GM12878 (cell line): ENCODE measurements around the gene BTBD9. TPM values are rescaled to one million over a fixed set of nuclear protein-coding genes. Genes with fewer than 3 reads are reported as not detected.

Experiments used
- ATAC-seq: fragments of 200-7000 bp; cut with Tn5 transposase; 3 replicates; pipeline ENCODE4 v1.9.1; 2020; ENCODE audit warnings: mild to moderate bottlenecking, moderate library complexity
- BruUV-seq: library from RNA; stranded (reverse); fragments of 400-500 nt; replicated peaks from 2 replicates; lab custom pipeline; 2021; lab: Mats Ljungman, UMichigan
- CTCF ChIA-PET: fragments of 300-600 bp; sonication (Branson Sonifier 250); formaldehyde crosslinking; extraction: SDS; loops from one replicate; lab custom pipeline; 2021; ENCODE audit warnings: inconsistent platforms; lab: Yijun Ruan, JAX
- POLR2A ChIA-PET: fragments of 350-600 bp; formaldehyde crosslinking; extraction: SDS; loops from one replicate; lab custom pipeline; 2021; ENCODE audit warnings: inconsistent platforms; lab: Charles Lee
- RAD21 ChIA-PET: fragments of 300-600 bp; sonication (Branson Sonifier 250); formaldehyde crosslinking; loops from one replicate; lab custom pipeline; 2023; ENCODE audit warnings: antibody characterized with exemption; ENCODE audit not compliant: unreplicated experiment; lab: Charles Lee
- SMC1A ChIA-PET: fragments of 300-600 bp; sonication (Branson Sonifier 250); formaldehyde crosslinking; loops from one replicate; lab custom pipeline; 2023; ENCODE audit not compliant: unreplicated experiment, uncharacterized antibody; lab: Charles Lee
- DNase-seq: peaks from one replicate; pipeline ENCODE4 v3.0.0-alpha.2; 2011; ENCODE audit warnings: low read depth, low spot score
- FAIRE-seq: peaks from 3 replicates; lab custom pipeline; 2011; peaks lifted over from hg19 to GRCh38; lab: Jason Lieb, UNC
- H2AFZ ChIP-seq: 2 replicates; pipeline ENCODE4 v1.6.0; 2011; ENCODE audit warnings: low read depth, low read length, control low read depth; ENCODE audit not compliant: control insufficient read depth
- H3K27ac ChIP-seq: 2 replicates; pipeline ENCODE4 v1.5.1; 2011; ENCODE audit warnings: control low read depth; ENCODE audit not compliant: control insufficient read depth, insufficient read depth
- H3K27me3 ChIP-seq, 2 experiments: replicated peaks in 1 of 2; 2 replicates each; pipeline versions ENCODE4 v1.6.0 to v1.6.1; 2011; ENCODE audit warnings: low read length in 1 of 2; ENCODE audit not compliant: control insufficient read depth in 2 of 2, insufficient read depth in 2 of 2
- H3K36me3 ChIP-seq, 2 experiments: 2 replicates each; pipeline ENCODE4 v1.5.1; 2011; ENCODE audit warnings: low read length in 1 of 2; ENCODE audit not compliant: control insufficient read depth in 2 of 2, insufficient read depth in 2 of 2
- H3K4me1 ChIP-seq: 2 replicates; pipeline ENCODE4 v1.6.1; 2011; ENCODE audit warnings: mild to moderate bottlenecking, low read length, moderate library complexity, mixed read lengths; ENCODE audit not compliant: control insufficient read depth, insufficient read depth
- H3K4me2 ChIP-seq: 2 replicates; pipeline ENCODE4 v1.6.0; 2011; ENCODE audit warnings: control low read depth; ENCODE audit not compliant: control insufficient read depth, insufficient read depth
- H3K4me3 ChIP-seq: fragments of 200-600 bp; sonication (generic); 2 replicates; pipeline ENCODE4 v1.5.1; 2016
- H3K79me2 ChIP-seq: 2 replicates; pipeline ENCODE4 v1.6.0; 2011; ENCODE audit warnings: low read length; ENCODE audit not compliant: control insufficient read depth, insufficient read depth
- H3K9ac ChIP-seq: 2 replicates; pipeline ENCODE4 v1.8.0; 2011; ENCODE audit warnings: low read length, control low read depth, mixed read lengths; ENCODE audit not compliant: control insufficient read depth, insufficient read depth
- H3K9me3 ChIP-seq: replicated peaks from 3 replicates; pipeline ENCODE4 v1.5.1; 2011; ENCODE audit warnings: mild to moderate bottlenecking, low read length; ENCODE audit not compliant: control insufficient read depth, insufficient read depth
- H4K20me1 ChIP-seq: 2 replicates; pipeline ENCODE4 v1.6.0; 2011; ENCODE audit not compliant: control insufficient read depth, insufficient read depth
- BHLHE40 ChIP-seq, 2 experiments: fragments of 450-650 bp in 1 of 2; IDR thresholded peaks; 2 replicates each; pipeline ENCODE4 v1.6.1; 2011 to 2017; ENCODE audit warnings: low read depth in 2 of 2, borderline replicate concordance in 1 of 2, improper control_type of control experiment in 1 of 2, low read length in 1 of 2, mild to moderate bottlenecking in 1 of 2
- BMI1 ChIP-seq: fragments of 450-650 bp; IDR thresholded peaks from 2 replicates; pipeline ENCODE4 v1.6.1; 2016; ENCODE audit warnings: mild to moderate bottlenecking, moderate library complexity, borderline replicate concordance
- CEBPB ChIP-seq, 2 experiments: fragments of 150-350 bp in 1 of 2; IDR thresholded peaks; 2 replicates each; pipeline ENCODE4 v1.6.1; 2012 to 2014; ENCODE audit warnings: low read depth in 2 of 2, low read length in 2 of 2, borderline replicate concordance in 1 of 2, inconsistent platforms in 1 of 2
- CHD1 ChIP-seq: IDR thresholded peaks from 2 replicates; pipeline ENCODE4 v1.6.1; 2012; ENCODE audit warnings: low read depth, low read length, improper control_type of control experiment
- FOXM1 ChIP-seq: IDR thresholded peaks from 2 replicates; pipeline ENCODE4 v1.6.1; 2012; ENCODE audit warnings: low read depth, mild to moderate bottlenecking, inconsistent platforms, low read length, moderate library complexity
- GATAD2B ChIP-seq: fragments of 450-650 bp; conservative IDR thresholded peaks from 2 replicates; pipeline ENCODE4 v1.6.1; 2017; ENCODE audit warnings: low read depth, mild to moderate bottlenecking, moderate library complexity
- JUND ChIP-seq: IDR thresholded peaks from 2 replicates; pipeline ENCODE4 v1.6.1; 2012; ENCODE audit warnings: low read depth, mild to moderate bottlenecking, low read length, improper control_type of control experiment, moderate library complexity
- MEF2B ChIP-seq: fragments of 450-650 bp; IDR thresholded peaks from 2 replicates; pipeline ENCODE4 v1.6.1; 2018; ENCODE audit warnings: mild to moderate bottlenecking, moderate library complexity; ENCODE audit not compliant: partially characterized antibody, poor library complexity, severe bottlenecking
- MYB ChIP-seq: fragments of 150-350 bp; IDR thresholded peaks from 2 replicates; pipeline ENCODE4 v1.6.1; 2014; ENCODE audit warnings: mild to moderate bottlenecking, low read depth, low read length, borderline replicate concordance
- MYC ChIP-seq: IDR thresholded peaks from 2 replicates; pipeline ENCODE4 v1.6.1; 2011; ENCODE audit warnings: mild to moderate bottlenecking, low read length, moderate library complexity, inconsistent platforms; ENCODE audit not compliant: insufficient read depth, insufficient replicate concordance, insufficient read length, severe bottlenecking
- NFYB ChIP-seq: IDR thresholded peaks from 2 replicates; pipeline ENCODE4 v1.6.1; 2011; ENCODE audit warnings: low read depth, mild to moderate bottlenecking, low read length, improper control_type of control experiment, moderate library complexity; ENCODE audit not compliant: insufficient read depth
- TAF1 ChIP-seq: IDR thresholded peaks from 2 replicates; pipeline ENCODE4 v1.6.1; 2011; ENCODE audit warnings: mild to moderate bottlenecking, low read depth, low read length, borderline replicate concordance
- WGBS: methylation state at CpG from one replicate; pipeline ENCODE4 v1.1.6; 2016; ENCODE audit warnings: low lambda C conversion rate; ENCODE audit not compliant: insufficient replicate concordance, insufficient coverage; ENCODE audit errors: missing lambda C conversion rate; 5-methylcytosine and 5-hydroxymethylcytosine counted together
- in situ Hi-C: fragments of 300-500 bp; cut with MboI; formaldehyde crosslinking; loops from 9 replicates; pipeline ENCODE4 v1.14.3; 2018; ENCODE audit warnings: mixed read lengths
- intact Hi-C: fragments of 100-400 bp; cut with micrococcal nuclease; formaldehyde crosslinking; loops from one replicate; pipeline ENCODE4 v1.14.2; 2022; ENCODE audit not compliant: unreplicated experiment
- polyA plus RNA-seq, 11 experiments: library from polyadenylated mRNA; depleted of rRNA in 4 of 11; unstranded in 6 of 11; stranded (reverse) in 5 of 11; fragments of >200 nt; fragmentation: Nextera tagmentation in 4 of 11; fragmentation: Illumina TruSeq in 1 of 11; extraction: Ambion mirVana in 4 of 11; extraction: Trizol in 1 of 11; gene quantifications; 1 replicate in 1 of 11; 2 replicates in 10 of 11; pipeline versions ENCODE4 v1.2.1 to v1.2.3, GENCODE V29; 2011 to 2016; ENCODE audit warnings: inconsistent platforms in 2 of 11, missing spikeins in 2 of 11, low read depth in 1 of 11
- total RNA-seq, 4 experiments: library from RNA; depleted of rRNA in 3 of 4; stranded (reverse); fragments of >200 nt in 3 of 4; fragmentation: Illumina TruSeq in 1 of 4; extraction: Trizol in 1 of 4; gene quantifications; 2 replicates each; pipeline versions ENCODE4 v1.2.1 to v1.2.3, GENCODE V29; 2013 to 2021
- TF ChIP-seq, protein P1 (sequence below), 3 experiments: IDR thresholded peaks in 2 of 3; conservative IDR thresholded peaks in 1 of 3; 2 replicates each; pipeline ENCODE4 v1.5.1; 2011; ENCODE audit warnings: low read depth in 3 of 3, low read length in 3 of 3, mild to moderate bottlenecking in 3 of 3, control low read depth in 2 of 3, moderate library complexity in 2 of 3, inconsistent platforms in 1 of 3, mixed read lengths in 1 of 3; ENCODE audit not compliant: control insufficient read depth in 2 of 3, insufficient read depth in 1 of 3; ENCODE audit errors: extremely low read depth in 1 of 3
- TF ChIP-seq, protein P2 (sequence below): fragments of 450-650 bp; IDR thresholded peaks from 2 replicates; pipeline ENCODE4 v1.6.1; 2017; ENCODE audit warnings: borderline replicate concordance
- TF ChIP-seq, protein P3 (sequence below): IDR thresholded peaks from 2 replicates; pipeline ENCODE4 v1.6.1; 2012; ENCODE audit warnings: low read depth, low read length, improper control_type of control experiment
- TF ChIP-seq, protein P4 (sequence below): fragments of 450-650 bp; IDR thresholded peaks from 2 replicates; pipeline ENCODE4 v1.6.1; 2017; ENCODE audit warnings: mild to moderate bottlenecking, low read depth, inconsistent platforms; ENCODE audit not compliant: poor library complexity, severe bottlenecking

The BTBD9 gene
- total and polyA plus RNA-seq, 10 of the 15 experiments (the other 5 are each of a cell fraction or from before 2014, with no cell fraction given), result 0.22 to 8.6 (median 4.6) TPM

DNA sequence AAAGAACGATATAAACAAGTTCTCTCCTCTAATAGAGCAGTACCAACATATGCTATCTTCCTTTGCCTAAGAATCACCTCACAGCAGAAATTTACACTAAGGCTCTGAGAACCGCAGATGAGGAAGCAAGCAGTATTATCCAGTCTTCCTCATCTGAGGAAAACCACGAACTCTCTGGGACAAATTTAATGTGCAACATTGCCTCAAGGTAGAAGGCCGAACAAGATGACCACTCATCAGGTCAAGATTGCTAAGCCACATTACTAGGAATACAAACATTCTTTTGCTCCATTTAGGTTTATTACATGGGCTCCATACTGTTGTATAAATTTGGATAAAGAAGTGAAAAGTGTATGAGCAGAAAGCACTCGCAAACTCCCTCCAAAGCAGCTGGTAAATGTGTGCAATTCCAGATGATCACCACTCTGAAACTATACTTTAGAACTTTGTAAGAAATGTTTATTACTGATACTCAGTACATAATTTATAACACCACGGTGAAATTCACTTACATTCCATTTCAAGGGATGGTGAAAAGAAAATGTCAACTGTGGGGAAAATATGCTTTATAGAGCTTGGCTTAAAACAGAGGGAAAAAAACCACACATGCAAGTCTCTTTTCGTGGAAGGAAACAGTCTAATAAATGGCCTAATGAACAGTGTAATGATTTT lies 398.4 kb downstream of the BTBD9 start:
- FAIRE-seq (no peak), ATAC-seq (no peak), DNase-seq (no peak)
- Histone ChIP-seq H2AFZ (no peak overlapping the region), H4K20me1 (no peaks in the 10 kb centered on the region), H3K4me2 (no peak overlapping the region), H3K4me3 (no peak overlapping the region), H3K27me3 (no peaks in the 10 kb centered on the region), H3K4me1 (peaks cover 7% of the 10 kb centered on the region), H3K9me3 (no peaks in the 10 kb centered on the region), H3K36me3 (no peaks in the 10 kb centered on the region), H3K9ac (no peak overlapping the region), H3K79me2 (no peaks in the 10 kb centered on the region), H3K27ac (no peak overlapping the region)
- ChIA-PET CTCF (no interaction called here), POLR2A (interaction anchor here (0.6 kb wide), 1 partner anchor 13 kb away, joined by 3 read pairs; no protein-coding TSS in a partner anchor), SMC1A (interaction anchor here (0.6 to 1.0 kb wide), 2 partner anchors 15 to 480 kb away, joined by 3 read pairs; no protein-coding TSS in a partner anchor), RAD21 (no interaction called here)
- in situ Hi-C loops, result no loop called here
- no TSS peak for BruUV-seq
- intact Hi-C loops, result no loop called here
- WGBS, result 95% methylated on average over 7 of the region's 7 CpGs
- TF ChIP-seq NFYB (no peak), GATAD2B (no peak), BMI1 (no peak), MEF2B (no peak), JUND (no peak), BHLHE40 (IDR thresholded peaks at IDR 0.05; ENCODE audit: borderline replicate concordance in 1 of 2, low read depth in 2 of 2, low read length in 1 of 2) (no peak), MYB (no peak), FOXM1 (no peak), CEBPB (IDR thresholded peaks at IDR 0.05; ENCODE audit: borderline replicate concordance in 1 of 2, low read depth in 2 of 2, low read length in 2 of 2) (no peak), CHD1 (no peak), TAF1 (no peak), MYC (no peak)
- TF ChIP-seq, protein P1, sequence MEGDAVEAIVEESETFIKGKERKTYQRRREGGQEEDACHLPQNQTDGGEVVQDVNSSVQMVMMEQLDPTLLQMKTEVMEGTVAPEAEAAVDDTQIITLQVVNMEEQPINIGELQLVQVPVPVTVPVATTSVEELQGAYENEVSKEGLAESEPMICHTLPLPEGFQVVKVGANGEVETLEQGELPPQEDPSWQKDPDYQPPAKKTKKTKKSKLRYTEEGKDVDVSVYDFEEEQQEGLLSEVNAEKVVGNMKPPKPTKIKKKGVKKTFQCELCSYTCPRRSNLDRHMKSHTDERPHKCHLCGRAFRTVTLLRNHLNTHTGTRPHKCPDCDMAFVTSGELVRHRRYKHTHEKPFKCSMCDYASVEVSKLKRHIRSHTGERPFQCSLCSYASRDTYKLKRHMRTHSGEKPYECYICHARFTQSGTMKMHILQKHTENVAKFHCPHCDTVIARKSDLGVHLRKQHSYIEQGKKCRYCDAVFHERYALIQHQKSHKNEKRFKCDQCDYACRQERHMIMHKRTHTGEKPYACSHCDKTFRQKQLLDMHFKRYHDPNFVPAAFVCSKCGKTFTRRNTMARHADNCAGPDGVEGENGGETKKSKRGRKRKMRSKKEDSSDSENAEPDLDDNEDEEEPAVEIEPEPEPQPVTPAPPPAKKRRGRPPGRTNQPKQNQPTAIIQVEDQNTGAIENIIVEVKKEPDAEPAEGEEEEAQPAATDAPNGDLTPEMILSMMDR (IDR thresholded peaks at IDR 0.05 in 2 of 3, conservative IDR thresholded peaks at IDR 0.05 in 1 of 3; ENCODE audit: control insufficient read depth in 2 of 3, extremely low read depth in 1 of 3, insufficient read depth in 1 of 3, low read depth in 3 of 3, low read length in 3 of 3), result no peak
- TF ChIP-seq, protein P2, sequence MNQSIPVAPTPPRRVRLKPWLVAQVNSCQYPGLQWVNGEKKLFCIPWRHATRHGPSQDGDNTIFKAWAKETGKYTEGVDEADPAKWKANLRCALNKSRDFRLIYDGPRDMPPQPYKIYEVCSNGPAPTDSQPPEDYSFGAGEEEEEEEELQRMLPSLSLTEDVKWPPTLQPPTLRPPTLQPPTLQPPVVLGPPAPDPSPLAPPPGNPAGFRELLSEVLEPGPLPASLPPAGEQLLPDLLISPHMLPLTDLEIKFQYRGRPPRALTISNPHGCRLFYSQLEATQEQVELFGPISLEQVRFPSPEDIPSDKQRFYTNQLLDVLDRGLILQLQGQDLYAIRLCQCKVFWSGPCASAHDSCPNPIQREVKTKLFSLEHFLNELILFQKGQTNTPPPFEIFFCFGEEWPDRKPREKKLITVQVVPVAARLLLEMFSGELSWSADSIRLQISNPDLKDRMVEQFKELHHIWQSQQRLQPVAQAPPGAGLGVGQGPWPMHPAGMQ, result no peak
- TF ChIP-seq, protein P3, sequence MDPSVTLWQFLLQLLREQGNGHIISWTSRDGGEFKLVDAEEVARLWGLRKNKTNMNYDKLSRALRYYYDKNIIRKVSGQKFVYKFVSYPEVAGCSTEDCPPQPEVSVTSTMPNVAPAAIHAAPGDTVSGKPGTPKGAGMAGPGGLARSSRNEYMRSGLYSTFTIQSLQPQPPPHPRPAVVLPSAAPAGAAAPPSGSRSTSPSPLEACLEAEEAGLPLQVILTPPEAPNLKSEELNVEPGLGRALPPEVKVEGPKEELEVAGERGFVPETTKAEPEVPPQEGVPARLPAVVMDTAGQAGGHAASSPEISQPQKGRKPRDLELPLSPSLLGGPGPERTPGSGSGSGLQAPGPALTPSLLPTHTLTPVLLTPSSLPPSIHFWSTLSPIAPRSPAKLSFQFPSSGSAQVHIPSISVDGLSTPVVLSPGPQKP, result no peak
- TF ChIP-seq, protein P4, sequence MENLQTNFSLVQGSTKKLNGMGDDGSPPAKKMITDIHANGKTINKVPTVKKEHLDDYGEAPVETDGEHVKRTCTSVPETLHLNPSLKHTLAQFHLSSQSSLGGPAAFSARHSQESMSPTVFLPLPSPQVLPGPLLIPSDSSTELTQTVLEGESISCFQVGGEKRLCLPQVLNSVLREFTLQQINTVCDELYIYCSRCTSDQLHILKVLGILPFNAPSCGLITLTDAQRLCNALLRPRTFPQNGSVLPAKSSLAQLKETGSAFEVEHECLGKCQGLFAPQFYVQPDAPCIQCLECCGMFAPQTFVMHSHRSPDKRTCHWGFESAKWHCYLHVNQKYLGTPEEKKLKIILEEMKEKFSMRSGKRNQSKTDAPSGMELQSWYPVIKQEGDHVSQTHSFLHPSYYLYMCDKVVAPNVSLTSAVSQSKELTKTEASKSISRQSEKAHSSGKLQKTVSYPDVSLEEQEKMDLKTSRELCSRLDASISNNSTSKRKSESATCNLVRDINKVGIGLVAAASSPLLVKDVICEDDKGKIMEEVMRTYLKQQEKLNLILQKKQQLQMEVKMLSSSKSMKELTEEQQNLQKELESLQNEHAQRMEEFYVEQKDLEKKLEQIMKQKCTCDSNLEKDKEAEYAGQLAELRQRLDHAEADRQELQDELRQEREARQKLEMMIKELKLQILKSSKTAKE, result no peak
